Measurements from ENCODE around the gene ZMYM2.
"Not testable (repeated sequence)": the region's sequence is repeated elsewhere in the genome, so short reads cannot be mapped to it uniquely, and the experiment has no call there.

ZMYM2 gene

GRCh38 chr13:19984430-19985218 lies 26.1 kb downstream of the ZMYM2 start:
- no peak for DNase-seq

- DNase-seq, result no peak
Measured at GRCh38 chr13:19985219-19985556, 26.7 kb downstream of the ZMYM2 start.

GRCh38 chr13:19991531-19991930 lies 33.0 kb downstream of the ZMYM2 start:
- no peak for DNase-seq

GRCh38 chr13:19993024-19993423 lies 34.5 kb downstream of the ZMYM2 start:
- no peak for DNase-seq

- no peak for DNase-seq
Measured at GRCh38 chr13:19998960-19999359, 40.4 kb downstream of the ZMYM2 start.

- no peak for DNase-seq
Measured at GRCh38 chr13:20000062-20000552, 41.6 kb downstream of the ZMYM2 start.

GRCh38 chr13:20001366-20002190 lies 43.1 kb downstream of the ZMYM2 start:
- no peak for DNase-seq

GRCh38 chr13:20002787-20003186 lies 44.3 kb downstream of the ZMYM2 start:
- no peak for DNase-seq

GRCh38 chr13:20006206-20006605 lies 47.7 kb downstream of the ZMYM2 start:
- no peak for DNase-seq

GRCh38 chr13:20015763-20016162 lies 57.2 kb downstream of the ZMYM2 start:
- no peak for DNase-seq

- no peak for DNase-seq
Measured at GRCh38 chr13:20016649-20017364, 58.3 kb downstream of the ZMYM2 start.

GRCh38 chr13:20017365-20017711 lies 58.8 kb downstream of the ZMYM2 start:
- no peak for DNase-seq

GRCh38 chr13:20019043-20019442 lies 60.5 kb downstream of the ZMYM2 start:
- DNase-seq, result no peak

GRCh38 chr13:20024702-20025101 lies 66.2 kb downstream of the ZMYM2 start:
- no peak for DNase-seq

- DNase-seq, result no peak
Measured at GRCh38 chr13:20028953-20029352, 70.4 kb downstream of the ZMYM2 start.

- DNase-seq, result no peak
Measured at GRCh38 chr13:20033486-20033885, 75.0 kb downstream of the ZMYM2 start.

- DNase-seq, result no peak
Measured at GRCh38 chr13:20035130-20035529, 76.6 kb downstream of the ZMYM2 start.

GRCh38 chr13:20037908-20038307 lies 79.4 kb downstream of the ZMYM2 start:
- no peak for DNase-seq

GRCh38 chr13:20042603-20043002 lies 84.1 kb downstream of the ZMYM2 start:
- DNase-seq, result not testable (repeated sequence)

GRCh38 chr13:20043207-20043925 lies 84.8 kb downstream of the ZMYM2 start:
- DNase-seq, result no peak

GRCh38 chr13:20044086-20044485 lies 85.6 kb downstream of the ZMYM2 start:
- DNase-seq, result no peak

- no peak for DNase-seq
Measured at GRCh38 chr13:20045950-20046548, 87.5 kb downstream of the ZMYM2 start.
